GM18511 (cell line): ENCODE data around the gene PHACTR1.

Source experiments
- ATAC-seq: cut with Tn5 transposase; IDR thresholded peaks from one replicate; pipeline ENCODE4 v1.9.1; 2021; ENCODE audit warnings: mild to moderate bottlenecking, moderate library complexity; ENCODE audit not compliant: unreplicated experiment

Gene PHACTR1

DNA sequence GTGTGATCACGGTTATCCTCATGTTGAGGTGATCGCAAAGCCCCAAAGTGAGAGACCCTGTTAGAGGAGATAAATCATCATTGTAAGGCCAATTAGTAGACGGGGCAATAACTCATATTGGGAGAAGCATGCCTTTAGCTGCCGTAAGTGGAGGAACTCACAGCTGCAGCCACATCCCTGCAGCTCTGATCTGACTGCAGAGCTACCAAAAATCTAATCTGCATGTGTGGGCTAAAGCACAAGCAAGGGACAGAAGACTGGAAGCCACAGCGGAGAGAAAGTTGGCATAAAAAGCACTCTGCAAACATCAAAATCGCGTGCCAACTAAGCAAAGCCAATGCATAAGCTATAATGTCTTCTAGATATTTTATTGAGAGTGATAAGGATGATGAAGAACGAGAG is 532.0 kb downstream of the PHACTR1 start:
- no peak for ATAC-seq

- ATAC-seq, result no peak
These were observed 532.4 kb downstream of the PHACTR1 start for GRCh38 chr6:13248994-13249393.

DNA sequence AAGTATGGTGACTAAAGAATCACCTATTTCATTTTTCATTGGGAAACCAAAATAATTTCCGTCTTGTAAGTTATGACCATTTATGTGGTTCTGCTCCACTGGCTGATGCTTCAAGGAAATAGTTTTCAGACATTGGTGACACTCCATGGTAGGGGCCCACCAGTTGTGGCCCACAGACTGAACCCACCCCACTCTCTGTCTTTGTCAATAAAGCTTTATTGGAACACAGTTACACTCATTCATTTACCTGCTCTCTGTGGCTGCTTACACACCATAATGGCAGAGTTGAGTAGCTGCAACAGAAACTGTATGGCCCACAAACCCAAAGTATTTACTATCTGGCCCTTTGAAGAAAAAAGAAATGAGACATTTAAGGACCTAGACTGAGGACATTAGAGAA is 533.2 kb downstream of the PHACTR1 start:
- no peak for ATAC-seq

- ATAC-seq, result no peak
These were observed 534.1 kb downstream of the PHACTR1 start for GRCh38 chr6:13250703-13251102.

DNA sequence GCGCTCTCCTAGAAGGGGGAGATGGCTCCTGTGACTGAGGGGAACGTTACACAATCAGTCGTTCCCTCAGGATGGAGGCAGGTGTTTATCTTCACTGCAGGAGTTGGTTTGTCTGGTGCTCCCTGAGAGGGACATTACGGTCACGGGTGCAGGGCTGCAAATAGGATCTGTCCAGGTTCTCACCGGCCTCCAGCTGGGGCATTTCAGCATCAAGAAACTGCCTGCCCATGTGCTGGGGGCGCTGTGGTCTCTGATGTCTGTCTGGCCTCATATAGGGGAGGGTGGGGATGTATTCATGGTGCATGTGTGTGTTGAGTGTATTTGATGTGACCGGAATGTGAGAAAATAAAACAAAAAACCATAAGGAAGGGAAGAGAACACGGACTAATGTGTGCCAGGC is 534.7 kb downstream of the PHACTR1 start:
- no peak for ATAC-seq

DNA sequence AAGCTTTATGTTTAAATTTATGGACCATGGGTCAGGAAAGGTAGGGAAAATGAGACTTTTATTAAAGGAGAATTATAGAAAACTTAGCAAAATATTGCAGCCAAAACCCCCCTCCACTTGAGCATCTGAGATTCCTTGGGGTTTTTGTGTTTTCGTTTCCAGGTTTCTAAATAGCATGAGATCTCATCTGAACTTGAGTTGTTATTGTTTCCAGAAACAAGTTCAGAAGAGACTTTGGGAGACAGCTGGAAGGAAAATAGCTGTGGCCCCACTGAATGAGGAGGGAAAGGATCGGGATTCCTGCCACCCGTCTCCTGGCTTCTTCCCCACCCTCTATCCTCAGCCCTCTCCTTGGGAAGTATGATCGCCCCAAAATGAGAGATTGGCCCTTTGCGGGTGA is 536.2 kb downstream of the PHACTR1 start:
- no peak for ATAC-seq

DNA sequence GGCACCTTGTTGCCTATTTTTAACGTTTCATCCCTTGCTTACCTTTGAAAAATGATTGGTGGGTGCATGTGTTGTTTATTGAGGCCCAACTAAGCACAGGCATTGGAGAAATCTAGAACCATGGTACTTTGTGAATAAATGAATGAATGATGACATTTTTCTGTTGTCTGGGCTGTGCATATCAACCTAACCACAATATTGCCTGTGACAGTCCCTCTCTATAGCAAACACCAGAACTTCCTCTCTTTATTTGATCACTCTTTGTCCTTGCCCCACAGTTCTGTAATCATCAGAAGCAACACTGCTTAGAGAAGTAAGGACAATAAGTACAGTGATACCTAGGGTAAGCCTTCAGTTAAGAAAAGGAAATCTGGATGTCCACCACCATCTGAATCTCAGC is 536.7 kb downstream of the PHACTR1 start:
- no peak for ATAC-seq

- ATAC-seq, result no peak
These were observed 539.9 kb downstream of the PHACTR1 start for GRCh38 chr6:13256266-13257001.

DNA sequence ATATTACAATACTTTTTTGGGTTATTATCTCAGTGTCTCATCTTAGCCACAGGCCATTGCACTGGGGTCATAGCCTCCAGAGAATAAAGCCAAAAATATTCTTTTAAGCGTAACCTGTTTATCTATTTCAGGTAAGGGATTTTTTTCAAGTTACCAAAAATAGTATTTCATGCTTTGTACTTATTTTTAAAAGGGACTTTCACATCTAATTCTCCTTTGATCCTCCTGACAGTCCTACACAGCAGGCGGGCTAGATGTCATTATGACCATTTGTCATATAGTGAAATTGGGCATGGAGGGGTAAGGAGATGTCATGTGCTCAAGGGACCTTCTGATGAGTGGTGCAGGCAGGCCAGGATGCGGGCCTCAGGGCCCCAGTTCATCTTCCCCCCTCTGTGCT is 542.8 kb downstream of the PHACTR1 start:
- peak; percentile 48 for ATAC-seq

GRCh38 chr6:13260101-13260598 is 543.6 kb downstream of the PHACTR1 start:
- ATAC-seq, result no peak

DNA sequence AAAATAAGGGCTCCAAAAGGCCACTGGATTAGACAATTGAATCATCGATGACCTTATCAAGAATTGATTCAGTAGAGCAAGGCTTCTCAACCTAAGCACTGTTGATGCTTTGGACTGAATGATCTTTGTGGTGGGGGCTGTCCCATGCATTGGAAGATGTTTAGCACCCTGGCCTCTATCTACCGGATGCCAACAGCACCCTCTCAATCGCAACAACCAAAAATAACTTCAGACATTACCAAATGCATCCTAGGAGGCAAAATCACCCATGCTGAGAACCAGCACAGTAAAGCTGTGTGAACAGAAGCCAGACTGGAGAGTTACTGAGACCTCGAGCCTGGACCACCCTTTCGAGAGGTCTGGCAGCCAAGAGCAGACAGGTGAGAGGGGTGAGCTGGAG is 544.3 kb downstream of the PHACTR1 start:
- ATAC-seq, result peak; percentile 39

GRCh38 chr6:13261464-13261994 is 545.0 kb downstream of the PHACTR1 start:
- peak; percentile 64 for ATAC-seq

DNA sequence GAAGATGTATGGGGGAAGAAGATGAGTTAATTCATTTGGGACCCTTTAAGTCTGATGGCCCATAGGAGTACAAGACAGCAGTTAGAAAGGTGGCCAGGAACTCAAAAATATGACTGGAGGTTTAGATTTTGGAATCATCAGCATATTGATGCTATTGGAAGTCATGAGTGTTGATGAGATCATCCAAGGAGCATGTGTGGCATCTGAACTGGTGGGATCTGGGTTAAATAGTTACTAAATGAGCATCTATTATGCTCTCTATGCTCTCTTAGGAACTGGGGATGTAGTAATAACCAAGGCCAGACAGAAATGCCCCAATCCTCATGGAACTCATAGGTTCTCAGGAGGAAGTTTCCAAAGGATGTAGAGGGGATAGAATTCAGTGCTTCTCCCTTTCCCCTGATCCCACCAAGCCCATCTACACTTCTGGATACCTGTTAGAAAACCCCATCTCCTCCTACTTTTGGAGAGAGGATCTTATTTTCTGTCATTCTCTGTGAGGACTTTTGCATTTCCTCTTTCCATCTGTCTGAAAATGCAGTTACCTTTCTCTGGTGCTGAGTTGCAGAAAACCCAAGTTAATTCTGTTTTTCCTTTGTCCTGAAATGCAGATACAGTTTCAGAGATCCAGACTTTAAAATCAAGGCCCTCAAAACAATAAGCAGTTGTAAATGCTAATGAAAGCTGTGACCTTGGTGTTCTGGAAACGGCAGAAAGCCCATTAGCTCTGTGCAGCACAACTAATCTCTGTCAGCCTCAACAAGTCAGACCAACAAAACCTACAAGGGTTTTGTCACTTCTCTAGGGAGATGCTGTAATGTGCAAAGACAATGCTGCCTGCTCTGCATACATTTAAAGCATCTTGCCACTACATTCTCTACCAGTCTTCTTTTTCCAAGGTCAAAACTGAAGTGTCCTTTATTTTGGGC is 546.0 kb downstream of the PHACTR1 start:
- no peak for ATAC-seq

- ATAC-seq, result no peak
These were observed 547.1 kb downstream of the PHACTR1 start for GRCh38 chr6:13263669-13264068.

DNA sequence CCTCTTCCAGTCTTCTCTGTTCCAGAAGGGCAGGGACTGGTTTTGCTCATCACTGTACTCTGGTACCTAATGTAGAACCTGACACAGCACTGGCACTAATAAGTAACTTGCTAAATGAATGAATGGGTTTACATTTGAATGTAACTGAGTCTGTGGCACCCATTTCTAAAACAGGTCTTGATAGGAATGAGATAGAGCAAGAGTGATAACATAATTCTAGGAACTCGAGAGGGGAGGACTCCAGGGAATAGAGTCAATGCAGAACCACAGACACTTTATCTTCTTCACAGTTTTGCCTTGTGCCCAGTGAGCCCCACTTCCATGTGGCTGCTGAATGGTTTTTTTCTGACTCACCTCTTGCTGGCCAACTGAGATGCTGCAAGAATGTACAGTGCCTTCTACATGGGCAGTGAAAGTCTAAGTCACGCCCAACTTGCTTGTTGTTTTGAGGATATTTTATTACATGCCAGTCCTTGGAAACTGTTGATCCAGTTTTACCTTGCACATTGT is 550.6 kb downstream of the PHACTR1 start:
- no peak for ATAC-seq

DNA sequence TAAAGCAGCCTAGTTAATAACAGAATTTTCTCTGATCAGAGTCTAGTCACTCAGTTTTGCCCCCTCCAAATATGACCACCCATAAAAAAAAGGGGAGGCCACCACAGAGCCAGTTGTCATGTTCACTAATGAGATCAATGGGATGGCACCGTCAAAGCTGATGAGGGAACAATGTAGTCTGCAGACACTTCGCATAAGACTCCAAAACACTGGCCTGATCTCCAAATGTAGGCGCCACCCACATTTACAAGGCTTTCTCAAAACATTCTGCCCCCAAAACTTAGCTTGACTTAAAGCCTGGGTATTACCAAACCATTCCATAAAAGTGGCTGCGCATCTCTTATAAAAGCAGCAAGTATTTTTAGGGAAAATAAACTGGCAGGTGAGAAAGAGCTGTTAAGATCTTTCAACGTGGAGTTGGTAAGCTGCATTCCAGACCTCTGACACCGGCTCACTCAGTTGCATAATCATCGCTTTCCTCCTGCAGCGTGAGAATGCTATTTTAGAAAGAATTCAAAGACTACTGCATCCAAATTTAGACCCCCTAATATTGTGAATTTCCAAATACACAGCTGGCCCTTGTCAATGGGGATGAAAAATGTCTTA is 552.4 kb downstream of the PHACTR1 start:
- ATAC-seq, result no peak

GRCh38 chr6:13272131-13273046 is 555.8 kb downstream of the PHACTR1 start:
- peak; percentile 70 for ATAC-seq

- no peak for ATAC-seq
These were observed 556.8 kb downstream of the PHACTR1 start for GRCh38 chr6:13273202-13273930.
